AG08395 (cell line): ENCODE data around the gene PHF3.

Experiments used
- DNase-seq: peaks from one replicate; pipeline ENCODE4 v3.0.0; 2012; ENCODE audit warnings: mixed read lengths, low spot score

Gene PHF3

DNA sequence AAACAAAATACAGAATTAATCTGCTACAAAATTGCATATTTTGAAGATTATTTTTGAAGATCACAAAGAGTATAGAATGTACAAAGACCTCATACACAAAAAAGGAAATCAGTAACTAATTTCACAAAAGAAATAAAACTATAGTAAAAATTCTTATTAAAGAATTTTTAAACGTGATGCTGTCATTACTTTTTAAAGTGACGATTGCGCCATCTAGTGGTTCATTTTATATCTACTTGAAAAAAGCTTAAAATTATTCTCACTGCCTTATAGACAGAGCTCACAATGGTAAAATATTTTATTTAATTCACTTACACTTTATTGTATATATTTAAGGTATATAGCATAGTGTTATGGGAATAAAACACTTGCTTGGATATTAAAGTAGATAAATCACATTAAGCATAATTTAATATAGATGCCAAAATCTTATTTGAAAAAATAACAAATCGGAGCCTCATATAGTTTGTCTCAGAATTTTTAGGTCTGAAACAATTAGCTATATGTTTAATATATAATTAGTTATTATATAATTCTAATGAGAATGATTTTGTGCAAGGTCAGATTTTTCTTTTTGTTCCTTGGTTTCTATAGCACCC is 128.8 kb downstream of the PHF3 start:
- peak; percentile 16 for DNase-seq
